IMR-90 (cell line): Measurements from ENCODE around the gene ARMCX1. TPM values are rescaled to one million over a fixed set of nuclear protein-coding genes. Genes with fewer than 3 reads are reported as not detected.

ENCODE experiments used
- ATAC-seq: fragments of 200-7000 bp; cut with Tn5 transposase; 2 replicates; pipeline ENCODE4 v1.9.1; 2020; ENCODE audit warnings: low read depth, mild to moderate bottlenecking, moderate library complexity
- BruUV-seq: library from RNA; stranded (reverse); fragments of 400-500 nt; replicated peaks from 2 replicates; lab custom pipeline; 2021; lab: Mats Ljungman, UMichigan
- CTCF ChIA-PET: fragments of 300-600 bp; formaldehyde crosslinking; extraction: SDS; loops from one replicate; lab custom pipeline; 2021; ENCODE audit warnings: antibody characterized with exemption; lab: Yijun Ruan, JAX
- POLR2A ChIA-PET: fragments of 300-600 bp; sonication (Branson Sonifier 250); formaldehyde crosslinking; loops from one replicate; lab custom pipeline; 2022; ENCODE audit warnings: antibody characterized with exemption; ENCODE audit not compliant: unreplicated experiment; lab: Charles Lee
- DNase-seq: peaks from one replicate; pipeline ENCODE4 v3.0.0; 2013
- H2AFZ ChIP-seq: replicated peaks from 2 replicates; pipeline ENCODE3; 2013; ENCODE audit warnings: low read length, mild to moderate bottlenecking; ENCODE audit not compliant: poor library complexity
- H2AK5ac ChIP-seq: 2 replicates; pipeline ENCODE4 v1.6.1; 2013; ENCODE audit warnings: low read depth, low read length, inconsistent platforms
- H2AK9ac ChIP-seq: replicated peaks from 2 replicates; pipeline ENCODE3; 2013; ENCODE audit warnings: mild to moderate bottlenecking, low read depth, low read length, moderate library complexity; ENCODE audit not compliant: poor library complexity
- H2BK120ac ChIP-seq: 2 replicates; pipeline ENCODE4 v1.6.1; 2013; ENCODE audit warnings: low read depth, low read length, inconsistent platforms
- H2BK15ac ChIP-seq: 3 replicates; pipeline ENCODE4 v1.6.1; 2013; ENCODE audit warnings: low read depth, low read length, inconsistent platforms
- H2BK20ac ChIP-seq: 2 replicates; pipeline ENCODE4 v1.6.1; 2013; ENCODE audit warnings: low read depth, mild to moderate bottlenecking, inconsistent platforms, low read length, moderate library complexity
- H2BK5ac ChIP-seq: 2 replicates; pipeline ENCODE4 v1.6.1; 2013; ENCODE audit warnings: mild to moderate bottlenecking, low read depth, low read length, inconsistent platforms; ENCODE audit not compliant: poor library complexity, severe bottlenecking
- H3K14ac ChIP-seq: replicated peaks from 2 replicates; pipeline ENCODE4 v1.6.1; 2013; ENCODE audit warnings: low read depth, low read length, inconsistent platforms
- H3K18ac ChIP-seq: 2 replicates; pipeline ENCODE4 v1.6.1; 2013; ENCODE audit warnings: low read depth, low read length, control low read depth
- H3K23ac ChIP-seq: 2 replicates; pipeline ENCODE4 v1.6.1; 2013; ENCODE audit warnings: low read depth, low read length, inconsistent platforms
- H3K27ac ChIP-seq: 2 replicates; pipeline ENCODE4 v1.5.1; 2013; ENCODE audit warnings: mild to moderate bottlenecking, control low read depth, low read length; ENCODE audit not compliant: insufficient read depth
- H3K27me3 ChIP-seq: 2 replicates; pipeline ENCODE4 v1.6.1; 2013; ENCODE audit warnings: low read length; ENCODE audit not compliant: control insufficient read depth, insufficient read depth
- H3K36me3 ChIP-seq: 2 replicates; pipeline ENCODE4 v1.6.1; 2013; ENCODE audit warnings: low read length, mixed read lengths; ENCODE audit not compliant: control insufficient read depth, insufficient read depth
- H3K4ac ChIP-seq: 2 replicates; pipeline ENCODE4 v1.6.1; 2013; ENCODE audit warnings: low read depth, low read length, inconsistent platforms
- H3K4me1 ChIP-seq: 2 replicates; pipeline ENCODE4 v1.6.1; 2013; ENCODE audit warnings: low read length, mixed read lengths; ENCODE audit not compliant: control insufficient read depth, insufficient read depth
- H3K4me2 ChIP-seq: 2 replicates; pipeline ENCODE4 v1.6.1; 2013; ENCODE audit warnings: low read depth, mild to moderate bottlenecking, control low read depth, low read length, moderate library complexity
- H3K4me3 ChIP-seq: 2 replicates; pipeline ENCODE4 v1.5.1; 2013; ENCODE audit warnings: low read depth, mild to moderate bottlenecking, control low read depth, low read length, moderate library complexity; ENCODE audit not compliant: insufficient read depth
- H3K56ac ChIP-seq: 2 replicates; pipeline ENCODE4 v1.6.1; 2013; ENCODE audit warnings: low read length, inconsistent platforms; ENCODE audit not compliant: insufficient read depth; ENCODE audit errors: extremely low read depth
- H3K79me1 ChIP-seq, 2 experiments: 2 replicates each; pipeline ENCODE4 v1.6.1; 2013; ENCODE audit warnings: low read length in 2 of 2, inconsistent platforms in 1 of 2, low read depth in 1 of 2
- H3K9ac ChIP-seq: 2 replicates; pipeline ENCODE4 v1.6.1; 2013; ENCODE audit warnings: low read depth, low read length, control low read depth
- H3K9me1 ChIP-seq: 2 replicates; pipeline ENCODE4 v1.6.1; 2013; ENCODE audit warnings: low read length, inconsistent platforms; ENCODE audit not compliant: insufficient read depth
- H3K9me3 ChIP-seq: 2 replicates; pipeline ENCODE4 v1.6.1; 2013; ENCODE audit warnings: low read length; ENCODE audit not compliant: control insufficient read depth, insufficient read depth
- H4K20me1 ChIP-seq: 2 replicates; pipeline ENCODE4 v1.6.1; 2013; ENCODE audit warnings: low read length, inconsistent platforms; ENCODE audit not compliant: insufficient read depth
- H4K5ac ChIP-seq: 2 replicates; pipeline ENCODE4 v1.6.1; 2013; ENCODE audit warnings: mild to moderate bottlenecking, low read depth, low read length, control low read depth
- H4K8ac ChIP-seq, 2 experiments: 2 replicates each; pipeline ENCODE4 v1.6.1; 2013; ENCODE audit warnings: low read depth in 2 of 2, low read length in 2 of 2, control low read depth in 1 of 2, inconsistent platforms in 1 of 2
- H4K91ac ChIP-seq: 2 replicates; pipeline ENCODE4 v1.6.1; 2013; ENCODE audit warnings: low read depth, low read length, inconsistent platforms; ENCODE audit not compliant: insufficient read depth
- BHLHE40 ChIP-seq: fragments of 150-350 bp; IDR thresholded peaks from 2 replicates; pipeline ENCODE4 v1.6.1; 2016; ENCODE audit warnings: mild to moderate bottlenecking, low read depth, low read length
- CEBPB ChIP-seq: IDR thresholded peaks from 2 replicates; pipeline ENCODE4 v1.6.1; 2012; ENCODE audit warnings: low read depth, low read length, improper control_type of control experiment
- FOS ChIP-seq: fragments of 150-350 bp; IDR thresholded peaks from 2 replicates; pipeline ENCODE4 v1.6.1; 2016; ENCODE audit warnings: low read depth, low read length
- MAFK ChIP-seq: IDR thresholded peaks from 2 replicates; pipeline ENCODE4 v1.6.1; 2012; ENCODE audit warnings: low read depth, low read length, improper control_type of control experiment
- MAZ ChIP-seq: IDR thresholded peaks from 2 replicates; pipeline ENCODE4 v1.6.1; 2012; ENCODE audit warnings: low read depth, mild to moderate bottlenecking, low read length, improper control_type of control experiment, moderate library complexity, borderline replicate concordance
- MXI1 ChIP-seq: IDR thresholded peaks from 2 replicates; pipeline ENCODE4 v1.6.1; 2012; ENCODE audit warnings: low read depth, mild to moderate bottlenecking, low read length, moderate library complexity, borderline replicate concordance
- NFE2L2 ChIP-seq: fragments of 150-350 bp; IDR thresholded peaks from 2 replicates; pipeline ENCODE4 v1.6.1; 2016; ENCODE audit warnings: low read depth, mild to moderate bottlenecking, low read length
- RAD21 ChIP-seq: IDR thresholded peaks from 2 replicates; pipeline ENCODE4 v1.6.1; 2012; ENCODE audit warnings: low read length, improper control_type of control experiment
- RCOR1 ChIP-seq: IDR thresholded peaks from 2 replicates; pipeline ENCODE4 v1.6.1; 2012; ENCODE audit warnings: mild to moderate bottlenecking, low read length, improper control_type of control experiment; ENCODE audit not compliant: insufficient replicate concordance
- RFX5 ChIP-seq: IDR thresholded peaks from 2 replicates; pipeline ENCODE4 v1.8.0; 2012; ENCODE audit warnings: low read depth, mild to moderate bottlenecking, low read length, moderate library complexity
- WGBS, 2 experiments: methylation state at CpG; one replicate each; pipeline versions ENCODE4 v1.1.5 to v1.1.7; 2013; ENCODE audit warnings: missing lambda C conversion rate in 2 of 2; ENCODE audit not compliant: insufficient read length in 1 of 2; ENCODE audit errors: extremely low coverage in 2 of 2; 5-methylcytosine and 5-hydroxymethylcytosine counted together
- dilution Hi-C: fragments of 300-500 bp; cut with HindIII; formaldehyde crosslinking; loops from one replicate; pipeline ENCODE4 v1.14.3; 2018; ENCODE audit warnings: low sequenced_read_pairs; ENCODE audit not compliant: unreplicated experiment
- in situ Hi-C: fragments of 300-500 bp; cut with MboI; formaldehyde crosslinking; loops from 3 replicates; pipeline ENCODE4 v1.14.3; 2019; ENCODE audit warnings: low sequenced_read_pairs, inconsistent platforms, mixed read lengths
- intact Hi-C: fragments of 100-400 bp; cut with micrococcal nuclease; formaldehyde crosslinking; loops from 2 replicates; pipeline ENCODE4 v1.10.0; 2022
- polyA plus RNA-seq, 3 experiments: library from polyadenylated mRNA; depleted of rRNA; stranded (reverse); fragments of >200 nt; gene quantifications; 2 replicates each; pipeline ENCODE4 v1.2.3, GENCODE V29; 2012; ENCODE audit warnings: low replicate concordance in 1 of 3
- total RNA-seq: library from RNA; depleted of rRNA; stranded (reverse); fragments of >200 nt; gene quantifications from 2 replicates; pipeline ENCODE4 v1.2.3, GENCODE V29; 2012
- TF ChIP-seq, protein P1 (sequence below): fragments of 150-350 bp; IDR thresholded peaks from 2 replicates; pipeline ENCODE4 v1.6.1; 2016; ENCODE audit warnings: low read depth, mild to moderate bottlenecking, low read length, moderate library complexity, borderline replicate concordance
- TF ChIP-seq, protein P2 (sequence below): fragments of 150-350 bp; IDR thresholded peaks from 2 replicates; pipeline ENCODE4 v1.6.1; 2017; ENCODE audit warnings: mild to moderate bottlenecking, antibody characterized with exemption, low read length, low read depth

The ARMCX1 gene
- total and polyA plus RNA-seq, 2 of the 4 experiments (the other 2 are of a cell fraction), result 14.2 to 22.9 TPM

GRCh38 chrX:101551380-101551767 is 1.0 kb downstream of the ARMCX1 start:
- no peaks in the 10 kb centered on the region for H3K9me3 ChIP-seq
- BruUV-seq, result no TSS peak
- 26% methylated on average over 3 of the region's 10 CpGs; no CpG with 5 or more reads in 1 of the 2 experiments for WGBS, 2 experiments
- POLR2A ChIA-PET, result no interaction called here
- peak overlapping the region; percentile 56 for H3K4ac ChIP-seq
- intact Hi-C loops (loop anchor here (2.0 kb wide), 1 partner anchor 135 kb away; no protein-coding TSS in a partner anchor), in situ Hi-C loops (no loop called here), dilution Hi-C loops (no loop called here)
- H2AK5ac ChIP-seq, result no peak overlapping the region
- peaks cover 10% of the 10 kb centered on the region; the same call in 1 of the 2 replicates for H3K36me3 ChIP-seq
- H3K9ac ChIP-seq, result peak overlapping the region; percentile 80
- no peak overlapping the region for H4K91ac ChIP-seq
- no peak overlapping the region for H2BK5ac ChIP-seq
- no peak overlapping the region for H2BK20ac ChIP-seq
- H3K27me3 ChIP-seq, result no peaks in the 10 kb centered on the region; the same call in 1 of the 2 replicates
- no peak overlapping the region for H3K18ac ChIP-seq
- H3K27ac ChIP-seq, result no peak overlapping the region; the same call in 1 of the 2 replicates
- no peaks in the 10 kb centered on the region for H4K20me1 ChIP-seq
- peak overlapping the region; percentile 94 for H3K4me2 ChIP-seq
- H3K4me1 ChIP-seq, result no peaks in the 10 kb centered on the region
- peak overlapping the region; percentile 56 for H4K5ac ChIP-seq
- CTCF ChIA-PET, result no interaction called here
- peak overlapping the region; percentile 80 for H3K4me3 ChIP-seq
- ATAC-seq (peak; percentile 18), DNase-seq (no peak)
- peak overlapping the region; percentile 33; the same call in 1 of the 2 replicates for H3K23ac ChIP-seq
- peak overlapping the region; percentile 70 to 80 for H4K8ac ChIP-seq
- H2AK9ac ChIP-seq, result no peak overlapping the region
- peak overlapping the region; percentile 51; the same call in 1 of the 2 replicates for H3K56ac ChIP-seq
- peak overlapping the region; percentile 79; the same call in 1 of the 2 replicates for H3K14ac ChIP-seq
- no peaks in the 10 kb centered on the region; the same call in 1 of the 2 replicates for H3K9me1 ChIP-seq
- H3K79me1 ChIP-seq, result peaks cover 5 to 11% of the 10 kb centered on the region in 2 experiments
- no peak overlapping the region for H2BK120ac ChIP-seq
- TF ChIP-seq, protein P1, sequence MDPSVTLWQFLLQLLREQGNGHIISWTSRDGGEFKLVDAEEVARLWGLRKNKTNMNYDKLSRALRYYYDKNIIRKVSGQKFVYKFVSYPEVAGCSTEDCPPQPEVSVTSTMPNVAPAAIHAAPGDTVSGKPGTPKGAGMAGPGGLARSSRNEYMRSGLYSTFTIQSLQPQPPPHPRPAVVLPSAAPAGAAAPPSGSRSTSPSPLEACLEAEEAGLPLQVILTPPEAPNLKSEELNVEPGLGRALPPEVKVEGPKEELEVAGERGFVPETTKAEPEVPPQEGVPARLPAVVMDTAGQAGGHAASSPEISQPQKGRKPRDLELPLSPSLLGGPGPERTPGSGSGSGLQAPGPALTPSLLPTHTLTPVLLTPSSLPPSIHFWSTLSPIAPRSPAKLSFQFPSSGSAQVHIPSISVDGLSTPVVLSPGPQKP, result no peak
- TF ChIP-seq CEBPB (no peak), RAD21 (no peak), MXI1 (no peak), NFE2L2 (no peak), RFX5 (no peak), MAFK (no peak), MAZ (no peak), BHLHE40 (no peak), RCOR1 (no peak), FOS (no peak)
- TF ChIP-seq, protein P2, sequence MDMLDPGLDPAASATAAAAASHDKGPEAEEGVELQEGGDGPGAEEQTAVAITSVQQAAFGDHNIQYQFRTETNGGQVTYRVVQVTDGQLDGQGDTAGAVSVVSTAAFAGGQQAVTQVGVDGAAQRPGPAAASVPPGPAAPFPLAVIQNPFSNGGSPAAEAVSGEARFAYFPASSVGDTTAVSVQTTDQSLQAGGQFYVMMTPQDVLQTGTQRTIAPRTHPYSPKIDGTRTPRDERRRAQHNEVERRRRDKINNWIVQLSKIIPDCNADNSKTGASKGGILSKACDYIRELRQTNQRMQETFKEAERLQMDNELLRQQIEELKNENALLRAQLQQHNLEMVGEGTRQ, result no peak
- no peak overlapping the region for H2BK15ac ChIP-seq
- H2AFZ ChIP-seq, result peak overlapping the region; percentile 91
